H1 (cell line): Measurements from ENCODE around the gene LEMD2. TPM values are rescaled to one million over a fixed set of nuclear protein-coding genes. Genes with fewer than 3 reads are reported as not detected.

Experiments
- CTCF ChIA-PET: fragments of 300-600 bp; sonication (Branson Sonifier 250); formaldehyde crosslinking; loops from one replicate; lab custom pipeline; 2021; ENCODE audit not compliant: partially characterized antibody; lab: Charles Lee
- POLR2A ChIA-PET: fragments of 300-600 bp; sonication (Branson Sonifier 250); formaldehyde crosslinking; loops from one replicate; lab custom pipeline; 2021; ENCODE audit warnings: inconsistent platforms; ENCODE audit not compliant: partially characterized antibody; lab: Charles Lee
- DNase-seq, 2 experiments: peaks; one replicate each; pipeline versions ENCODE4 v3.0.0 to v3.0.0-alpha.2; 2010 to 2022; ENCODE audit warnings: low spot score in 2 of 2, low read depth in 1 of 2, mixed read lengths in 1 of 2
- FAIRE-seq: peaks from 2 replicates; lab custom pipeline; 2011; peaks lifted over from hg19 to GRCh38; lab: Jason Lieb, UNC
- H2AFZ ChIP-seq: 2 replicates; pipeline ENCODE4 v1.8.1; 2012; ENCODE audit warnings: low read length, inconsistent platforms
- H2AK5ac ChIP-seq: 2 replicates; pipeline ENCODE4 v1.6.1; 2013; ENCODE audit warnings: low read depth, low read length
- H2BK120ac ChIP-seq: replicated peaks from 2 replicates; pipeline ENCODE3; 2013; ENCODE audit warnings: low read depth, low read length, inconsistent platforms
- H2BK12ac ChIP-seq: 2 replicates; pipeline ENCODE4 v1.6.1; 2013; ENCODE audit warnings: low read depth, low read length
- H2BK15ac ChIP-seq: 2 replicates; pipeline ENCODE4 v1.6.1; 2013; ENCODE audit warnings: low read length
- H2BK20ac ChIP-seq: 2 replicates; pipeline ENCODE4 v1.6.1; 2013; ENCODE audit warnings: low read length
- H2BK5ac ChIP-seq: 2 replicates; pipeline ENCODE4 v1.6.1; 2013; ENCODE audit warnings: low read depth, low read length
- H3K14ac ChIP-seq: 2 replicates; pipeline ENCODE4 v1.6.1; 2013; ENCODE audit warnings: inconsistent platforms; ENCODE audit not compliant: insufficient read length
- H3K18ac ChIP-seq: 2 replicates; pipeline ENCODE4 v1.6.1; 2013; ENCODE audit warnings: low read length; ENCODE audit errors: extremely low read depth
- H3K23ac ChIP-seq: 2 replicates; pipeline ENCODE4 v1.6.1; 2013; ENCODE audit warnings: inconsistent platforms; ENCODE audit not compliant: insufficient read length
- H3K23me2 ChIP-seq: 2 replicates; pipeline ENCODE4 v1.6.1; 2013; ENCODE audit warnings: low read depth, low read length
- H3K27ac ChIP-seq: 2 replicates; pipeline ENCODE4 v1.6.1; 2011; ENCODE audit warnings: low read depth, low read length, inconsistent platforms
- H3K27me3 ChIP-seq, 4 experiments: replicated peaks in 1 of 4; 1 replicate in 1 of 4; 2 replicates in 3 of 4; pipeline versions ENCODE4 v1.6.1 to v1.8.1; 2011 to 2013; ENCODE audit warnings: low read length in 3 of 4, mild to moderate bottlenecking in 3 of 4, inconsistent platforms in 2 of 4, mixed read lengths in 2 of 4, moderate library complexity in 1 of 4; ENCODE audit not compliant: control insufficient read depth in 3 of 4, insufficient read depth in 3 of 4; ENCODE audit errors: extremely low read depth in 1 of 4
- H3K36me3 ChIP-seq, 4 experiments: 2 replicates each; pipeline versions ENCODE4 v1.6.1 to v1.8.1; 2011 to 2013; ENCODE audit warnings: mild to moderate bottlenecking in 4 of 4, low read length in 3 of 4, moderate library complexity in 2 of 4, control low read depth in 1 of 4, inconsistent platforms in 1 of 4; ENCODE audit not compliant: insufficient read depth in 4 of 4, control insufficient read depth in 2 of 4
- H3K4ac ChIP-seq: replicated peaks from 2 replicates; pipeline ENCODE3; 2013; ENCODE audit warnings: low read length, low read depth, mixed read lengths, inconsistent platforms; ENCODE audit not compliant: insufficient read length
- H3K4me1 ChIP-seq, 4 experiments: replicated peaks in 1 of 4; 1 replicate in 1 of 4; 2 replicates in 3 of 4; pipeline versions ENCODE4 v1.6.1 to v1.8.1; 2011 to 2013; ENCODE audit warnings: low read length in 3 of 4, inconsistent platforms in 2 of 4, mixed read lengths in 1 of 4; ENCODE audit not compliant: insufficient read depth in 4 of 4, control insufficient read depth in 3 of 4
- H3K4me2 ChIP-seq, 2 experiments: 2 replicates each; pipeline versions ENCODE4 v1.6.1 to v1.8.1; 2011 to 2013; ENCODE audit warnings: low read depth in 2 of 2, low read length in 2 of 2, control low read depth in 1 of 2, inconsistent platforms in 1 of 2, mild to moderate bottlenecking in 1 of 2; ENCODE audit not compliant: insufficient read depth in 1 of 2
- H3K4me3 ChIP-seq, 4 experiments: fragments of 200-600, 300-600 bp in 1 of 4; sonication (generic), shearing (Covaris generic), sonication (Bioruptor Twin) in 1 of 4; 2 replicates each; pipeline versions ENCODE4 v1.5.1 to v1.8.1; 2011 to 2016; ENCODE audit warnings: low read length in 4 of 4, low read depth in 3 of 4, control low read depth in 2 of 4, inconsistent platforms in 2 of 4, mild to moderate bottlenecking in 2 of 4, mixed read lengths in 1 of 4, moderate library complexity in 1 of 4; ENCODE audit not compliant: insufficient read depth in 2 of 4; ENCODE audit errors: extremely low read depth in 1 of 4
- H3K56ac ChIP-seq: replicated peaks from 2 replicates; pipeline ENCODE3; 2013; ENCODE audit warnings: low read depth, mild to moderate bottlenecking, mixed read lengths, low read length, inconsistent platforms; ENCODE audit not compliant: insufficient read length
- H3K79me1 ChIP-seq: 2 replicates; pipeline ENCODE4 v1.6.1; 2013; ENCODE audit warnings: low read depth, low read length, control low read depth
- H3K79me2 ChIP-seq, 2 experiments: 2 replicates each; pipeline versions ENCODE4 v1.6.1 to v1.8.1; 2012 to 2013; ENCODE audit warnings: low read length in 2 of 2, mild to moderate bottlenecking in 2 of 2, inconsistent platforms in 1 of 2; ENCODE audit not compliant: insufficient read depth in 2 of 2, control insufficient read depth in 1 of 2
- H3K9ac ChIP-seq, 4 experiments: replicated peaks in 1 of 4; 1 replicate in 1 of 4; 2 replicates in 3 of 4; pipeline versions ENCODE4 v1.6.1 to v1.8.1; 2011 to 2013; ENCODE audit warnings: low read depth in 3 of 4, low read length in 3 of 4, control low read depth in 2 of 4, mild to moderate bottlenecking in 2 of 4, moderate library complexity in 2 of 4, inconsistent platforms in 1 of 4; ENCODE audit errors: extremely low read depth in 1 of 4
- H3K9me3 ChIP-seq, 2 experiments: 2 replicates each; pipeline versions ENCODE4 v1.6.1 to v1.8.1; 2012 to 2013; ENCODE audit warnings: mild to moderate bottlenecking in 2 of 2, moderate library complexity in 2 of 2, control low read depth in 1 of 2, inconsistent platforms in 1 of 2, low read depth in 1 of 2, low read length in 1 of 2, mixed read lengths in 1 of 2; ENCODE audit not compliant: insufficient read depth in 2 of 2
- H4K20me1 ChIP-seq, 2 experiments: replicated peaks in 1 of 2; 2 replicates each; pipeline versions ENCODE3 to v1.8.1; 2011 to 2013; ENCODE audit warnings: inconsistent platforms in 2 of 2, low read length in 2 of 2, mild to moderate bottlenecking in 1 of 2; ENCODE audit not compliant: insufficient read depth in 2 of 2, control insufficient read depth in 1 of 2
- H4K5ac ChIP-seq: 2 replicates; pipeline ENCODE4 v1.6.1; 2013; ENCODE audit warnings: low read length, low read depth, mixed read lengths, inconsistent platforms; ENCODE audit not compliant: insufficient read length
- H4K8ac ChIP-seq: 2 replicates; pipeline ENCODE4 v1.8.0; 2013; ENCODE audit warnings: mild to moderate bottlenecking, moderate library complexity, low read length, inconsistent platforms; ENCODE audit not compliant: insufficient read depth; ENCODE audit errors: extremely low read depth
- H4K91ac ChIP-seq: replicated peaks from 2 replicates; pipeline ENCODE3; 2013; ENCODE audit warnings: low read length, mixed read lengths, inconsistent platforms; ENCODE audit not compliant: insufficient read length
- MAX ChIP-seq: IDR thresholded peaks from 2 replicates; pipeline ENCODE4 v1.6.1; 2012; ENCODE audit warnings: inconsistent platforms
- SIN3A ChIP-seq, 2 experiments: IDR thresholded peaks in 1 of 2; conservative IDR thresholded peaks in 1 of 2; 2 replicates each; pipeline ENCODE4 v1.6.1; 2011 to 2012; ENCODE audit warnings: low read length in 2 of 2, improper control_type of control experiment in 1 of 2, low read depth in 1 of 2, mild to moderate bottlenecking in 1 of 2
- WGBS, 2 experiments: shearing (Covaris generic) in 1 of 2; methylation state at CpG; one replicate each; pipeline versions ENCODE4 v1.1.6 to v1.1.7; 2013 to 2015; ENCODE audit warnings: low lambda C conversion rate in 2 of 2, mixed read lengths in 2 of 2, inconsistent platforms in 1 of 2, low coverage in 1 of 2, missing lambda C conversion rate in 1 of 2; ENCODE audit not compliant: insufficient replicate concordance in 2 of 2, insufficient coverage in 1 of 2, insufficient read length in 1 of 2; ENCODE audit errors: extremely low coverage in 1 of 2, missing lambda C conversion rate in 1 of 2; 5-methylcytosine and 5-hydroxymethylcytosine counted together
- polyA plus RNA-seq, 7 experiments: library from polyadenylated mRNA; depleted of rRNA in 3 of 7; stranded (reverse) in 5 of 7; unstranded in 2 of 7; fragments of >200 nt in 5 of 7; fragments of 200-250 nt in 2 of 7; gene quantifications; 1 replicate in 5 of 7; 2 replicates in 1 of 7; 4 replicates in 1 of 7; pipeline versions ENCODE4 v1.2.1 to v1.2.3, GENCODE V29; 2011 to 2013; ENCODE audit warnings: missing spikeins in 2 of 7, mixed read lengths in 2 of 7
- total RNA-seq: library from RNA; stranded (reverse); fragmentation: NEBNext Ultra II Directional; extraction: Animal tissue kit (Norgen Biotek cat#: 25700); gene quantifications from 2 replicates; pipeline ENCODE4 v1.2.1, GENCODE V29; 2021

Gene LEMD2
- total and polyA plus RNA-seq, 2 of the 8 experiments (the other 6 are each of a cell fraction or from before 2014, with no cell fraction given): 32.7 to 57.3 TPM

DNA sequence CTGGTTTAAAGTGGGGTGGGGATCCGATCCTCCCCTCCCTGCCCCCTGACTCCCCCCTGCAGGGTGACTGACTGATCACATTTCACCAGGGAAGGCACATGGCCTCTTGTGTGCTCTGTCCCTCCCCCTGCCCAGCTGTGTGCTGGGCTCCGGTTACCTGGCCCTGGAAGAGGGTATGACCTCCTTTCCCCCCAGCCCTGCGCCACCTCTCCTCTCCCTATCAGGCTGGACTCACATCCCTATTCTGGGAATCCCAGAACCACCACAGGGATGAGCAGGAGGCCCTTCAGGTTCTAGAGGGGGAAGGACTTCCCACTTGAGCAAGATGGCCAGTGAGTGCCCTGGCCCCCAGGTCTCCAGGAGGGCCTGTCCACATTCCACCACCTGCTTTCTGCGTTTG, 40.1 kb downstream of the LEMD2 start:
- Histone ChIP-seq H3K4me1 (peaks cover 7 to 32% (median 23%) of the 10 kb centered on the region in 4 experiments), H3K9me3 (no peaks in the 10 kb centered on the region), H3K79me2 (no peaks in the 10 kb centered on the region), H2AK5ac (no peak overlapping the region), H2BK5ac (no peak overlapping the region), H3K79me1 (no peaks in the 10 kb centered on the region), H3K27me3 (no peaks in the 10 kb centered on the region), H3K23me2 (no peaks in the 10 kb centered on the region), H4K20me1 (no peaks in the 10 kb centered on the region), H2AFZ (no peak overlapping the region), H4K5ac (no peak overlapping the region), H4K8ac (no peak overlapping the region; the same call in 1 of the 2 replicates), H3K18ac (no peak overlapping the region), H3K36me3 (no peaks in the 10 kb centered on the region), H3K4me3 (no peak overlapping the region), H3K4ac (no peak overlapping the region), H3K9ac (no peak overlapping the region), H2BK12ac (0 out of 2 replicates have a peak overlapping the region, but pooled peaks have one; percentile 9), H2BK20ac (peak overlapping the region; percentile 72; the same call in 1 of the 2 replicates), H2BK15ac (peak overlapping the region; percentile 46; the same call in 1 of the 2 replicates), H3K23ac (no peak overlapping the region), H4K91ac (no peak overlapping the region), H3K56ac (no peak overlapping the region), H3K14ac (no peak overlapping the region), H2BK120ac (peak overlapping the region; percentile 41), H3K27ac (no peak overlapping the region), H3K4me2 (no peak overlapping the region)
- CTCF ChIA-PET: interaction anchor here (1.0 to 12.0 kb wide), 5 partner anchors 10 to 415 kb away, joined by 4 to 171 read pairs (median 4); no protein-coding TSS in a partner anchor
- WGBS, 2 experiments: 91% methylated on average over 3 of the region's 4 CpGs; no CpG with 5 or more reads in 1 of the 2 experiments
- FAIRE-seq: no peak
- no peak for DNase-seq
- TF ChIP-seq MAX (peak; percentile 39; the same call in 1 of the 2 replicates), SIN3A (conservative IDR thresholded peaks at IDR 0.05 in 1 of 2, IDR thresholded peaks at IDR 0.05 in 1 of 2; ENCODE audit: low read depth in 1 of 2, low read length in 2 of 2) (no peak)
- POLR2A ChIA-PET: interaction anchor here (1.8 kb wide), 1 partner anchor 37 kb away, joined by 4 read pairs; the partner anchor contains the start of gene UQCC2
